Uterus (tissue), 2 donors: ENCODE results near the gene PC.
"Not testable (repeated sequence)": the region's sequence is repeated elsewhere in the genome, so short reads cannot be mapped to it uniquely, and the experiment has no call there.

ENCODE experiments used
- CTCF ChIP-seq, 4 experiments: fragments of 200-600 bp in 2 of 4; fragments of 450-650 bp in 2 of 4; sonication (generic) in 2 of 4; IDR thresholded peaks; one replicate each; pipeline ENCODE4 v1.5.1; 2016 to 2019; ENCODE audit warnings: antibody characterized with exemption in 4 of 4, mild to moderate bottlenecking in 2 of 4, moderate library complexity in 1 of 4
- POLR2A ChIP-seq, 2 donors: fragments of 450-650 bp; IDR thresholded peaks; one replicate each; pipeline ENCODE4 v1.6.1; 2016; ENCODE audit warnings: antibody characterized with exemption in 2 of 2, mild to moderate bottlenecking in 1 of 2, moderate library complexity in 1 of 2

DNA sequence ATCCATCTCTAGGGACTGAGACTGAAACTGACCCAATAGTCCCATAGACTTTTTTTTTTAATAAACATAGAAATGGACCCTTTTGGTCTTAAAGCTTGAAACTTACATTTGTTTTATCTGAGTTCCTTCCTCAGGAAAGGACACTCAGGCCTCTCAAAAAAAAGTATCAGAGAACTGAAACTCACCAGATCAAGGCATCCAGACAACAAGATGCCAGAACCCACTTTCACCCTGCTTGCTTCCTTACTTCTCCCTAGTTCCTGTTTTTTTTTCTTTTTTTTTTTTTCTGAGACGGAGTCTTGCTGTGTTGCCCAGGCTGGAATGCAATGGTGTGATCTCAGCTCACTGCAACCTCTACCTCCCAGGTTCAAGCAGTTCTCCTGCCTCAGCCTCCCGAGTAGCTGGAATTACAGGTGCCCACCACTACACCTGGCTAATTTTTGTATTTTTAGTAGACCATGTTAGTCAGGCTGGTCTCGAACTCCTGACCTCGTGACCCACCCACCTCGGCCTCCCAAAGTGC lies 3.6 kb upstream of the PC start:
- not testable (repeated sequence) for TF ChIP-seq POLR2A, CTCF (IDR thresholded peaks at IDR 0.05)
